Measurements from ENCODE around the gene GRB10.

The GRB10 gene

GRCh38 chr7:50672045-50672444, 110.7 kb downstream of the GRB10 start:
- H3K4me3 ChIP-seq (ENCODE audit: low read depth, low read length), result no peak overlapping the region
- no peaks in the 10 kb centered on the region for H3K36me3 ChIP-seq
- no peaks in the 10 kb centered on the region for H3K4me1 ChIP-seq
- TF ChIP-seq CTCF (IDR thresholded peaks at IDR 0.05; ENCODE audit: low read depth, low read length), result no peak
- peaks cover 5% of the 10 kb centered on the region; the same call in 1 of the 2 replicates for H3K9me3 ChIP-seq
- no peak for DNase-seq
- no peaks in the 10 kb centered on the region for H3K27me3 ChIP-seq

GRCh38 chr7:50671386-50671785, 111.3 kb downstream of the GRB10 start:
- no peaks in the 10 kb centered on the region for H3K4me1 ChIP-seq
- no peaks in the 10 kb centered on the region for H3K27me3 ChIP-seq
- DNase-seq, result no peak
- TF ChIP-seq CTCF (IDR thresholded peaks at IDR 0.05; ENCODE audit: low read depth, low read length), result no peak
- H3K4me3 ChIP-seq (ENCODE audit: low read depth, low read length), result no peak overlapping the region
- peaks cover 5% of the 10 kb centered on the region; the same call in 1 of the 2 replicates for H3K9me3 ChIP-seq
- no peaks in the 10 kb centered on the region for H3K36me3 ChIP-seq

- DNase-seq, result no peak
- TF ChIP-seq CTCF (IDR thresholded peaks at IDR 0.05; ENCODE audit: low read depth, low read length), result no peak
- Histone ChIP-seq H3K9me3 (peaks cover 5% of the 10 kb centered on the region; the same call in 1 of the 2 replicates), H3K36me3 (no peaks in the 10 kb centered on the region), H3K27me3 (no peaks in the 10 kb centered on the region), H3K4me1 (no peaks in the 10 kb centered on the region), H3K4me3 (ENCODE audit: low read depth, low read length) (no peak overlapping the region)
These were observed 112.8 kb downstream of the GRB10 start for GRCh38 chr7:50669890-50670289.

DNA sequence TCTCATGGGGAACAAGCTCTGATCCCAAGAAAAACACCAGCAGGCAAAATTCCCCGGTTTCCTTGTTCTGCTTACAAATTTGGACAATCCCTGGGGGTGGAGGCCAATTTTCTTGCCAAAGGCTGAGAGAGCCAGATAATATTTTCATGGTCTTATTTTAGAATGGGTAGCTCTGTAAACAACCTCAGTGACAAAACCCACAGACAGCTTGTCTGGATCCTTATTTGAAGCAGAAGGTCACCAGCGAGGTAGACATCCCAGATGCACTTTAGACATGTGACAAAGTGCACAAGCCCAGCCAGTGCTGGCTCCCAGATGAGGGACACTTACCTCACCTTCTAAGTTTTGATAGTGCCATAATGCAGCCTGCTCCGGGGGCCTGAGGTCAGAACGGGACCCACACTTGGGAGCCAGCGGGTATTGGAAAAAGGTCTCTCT, 114.9 kb downstream of the GRB10 start:
- DNase-seq, result no peak

GRCh38 chr7:50667338-50667737, 115.4 kb downstream of the GRB10 start:
- H3K36me3 ChIP-seq, result no peaks in the 10 kb centered on the region
- no peak overlapping the region for H3K4me3 ChIP-seq (ENCODE audit: low read depth, low read length)
- DNase-seq, result no peak
- no peaks in the 10 kb centered on the region for H3K27me3 ChIP-seq
- H3K9me3 ChIP-seq, result peaks cover 5% of the 10 kb centered on the region; the same call in 1 of the 2 replicates
- no peak for TF ChIP-seq CTCF (IDR thresholded peaks at IDR 0.05; ENCODE audit: low read depth, low read length)
- H3K4me1 ChIP-seq, result no peaks in the 10 kb centered on the region

More for the DNA sequence above, 114.9 kb downstream of the GRB10 start:
- Histone ChIP-seq H3K36me3 (no peaks in the 10 kb centered on the region), H3K4me3 (ENCODE audit: low read depth, low read length) (no peak overlapping the region), H3K27me3 (no peaks in the 10 kb centered on the region), H3K4me1 (no peaks in the 10 kb centered on the region), H3K9me3 (peaks cover 5% of the 10 kb centered on the region; the same call in 1 of the 2 replicates)
- TF ChIP-seq CTCF (IDR thresholded peaks at IDR 0.05; ENCODE audit: low read depth, low read length), result no peak

GRCh38 chr7:50666124-50666496, 116.6 kb downstream of the GRB10 start:
- peaks cover 5% of the 10 kb centered on the region; the same call in 1 of the 2 replicates for H3K9me3 ChIP-seq
- H3K36me3 ChIP-seq, result no peaks in the 10 kb centered on the region
- H3K4me3 ChIP-seq (ENCODE audit: low read depth, low read length), result no peak overlapping the region
- H3K4me1 ChIP-seq, result no peaks in the 10 kb centered on the region
- TF ChIP-seq CTCF (IDR thresholded peaks at IDR 0.05; ENCODE audit: low read depth, low read length), result no peak
- no peaks in the 10 kb centered on the region for H3K27me3 ChIP-seq
- DNase-seq, result no peak

Measured in BE2C (cell line).